CD4-positive, alpha-beta T cell treated with Interferon gamma for 1 hour (primary cell): ENCODE measurements around the gene KLK7.
"Not testable (repeated sequence)": the region's sequence is repeated elsewhere in the genome, so short reads cannot be mapped to it uniquely, and the experiment has no call there.

Experiments used
- DNase-seq: peaks from one replicate; pipeline ENCODE4 v3.0.0-alpha.2; 2020

KLK7 gene

DNA sequence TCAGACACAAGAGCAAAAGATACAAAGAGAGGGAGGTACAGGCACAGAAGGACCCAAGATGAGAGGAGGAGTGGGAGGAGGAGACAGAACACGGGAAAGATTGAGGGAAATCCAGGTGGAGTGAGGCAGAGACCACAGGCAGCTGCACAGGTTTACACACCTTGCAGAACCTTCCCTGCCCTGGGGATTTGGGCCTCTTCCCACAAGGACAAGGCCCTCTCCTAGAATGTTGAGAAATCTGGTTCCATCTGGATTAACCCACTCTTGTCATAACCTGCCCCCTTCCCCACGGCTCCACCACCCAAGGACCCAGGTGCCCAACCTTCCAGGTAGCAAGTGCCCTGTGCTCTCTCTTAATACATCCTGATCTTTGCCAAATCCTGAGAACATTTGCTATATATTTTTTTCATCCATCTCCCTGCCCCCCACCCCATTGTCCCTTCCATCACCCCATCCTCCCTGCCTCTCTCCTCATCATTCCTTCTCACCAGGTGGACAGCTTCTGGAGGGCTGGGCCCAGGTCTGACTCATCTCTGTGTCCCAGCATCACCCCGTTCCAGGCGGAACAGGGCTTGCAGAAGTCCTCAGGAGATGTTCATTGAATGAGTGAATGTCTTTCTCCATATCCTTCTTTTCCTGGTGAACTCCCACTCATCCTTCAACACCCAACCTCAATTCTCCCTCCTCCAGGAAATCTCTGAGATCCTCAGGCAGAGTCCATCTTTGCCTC lies 26.5 kb upstream of the KLK7 start:
- no peak for DNase-seq

DNA sequence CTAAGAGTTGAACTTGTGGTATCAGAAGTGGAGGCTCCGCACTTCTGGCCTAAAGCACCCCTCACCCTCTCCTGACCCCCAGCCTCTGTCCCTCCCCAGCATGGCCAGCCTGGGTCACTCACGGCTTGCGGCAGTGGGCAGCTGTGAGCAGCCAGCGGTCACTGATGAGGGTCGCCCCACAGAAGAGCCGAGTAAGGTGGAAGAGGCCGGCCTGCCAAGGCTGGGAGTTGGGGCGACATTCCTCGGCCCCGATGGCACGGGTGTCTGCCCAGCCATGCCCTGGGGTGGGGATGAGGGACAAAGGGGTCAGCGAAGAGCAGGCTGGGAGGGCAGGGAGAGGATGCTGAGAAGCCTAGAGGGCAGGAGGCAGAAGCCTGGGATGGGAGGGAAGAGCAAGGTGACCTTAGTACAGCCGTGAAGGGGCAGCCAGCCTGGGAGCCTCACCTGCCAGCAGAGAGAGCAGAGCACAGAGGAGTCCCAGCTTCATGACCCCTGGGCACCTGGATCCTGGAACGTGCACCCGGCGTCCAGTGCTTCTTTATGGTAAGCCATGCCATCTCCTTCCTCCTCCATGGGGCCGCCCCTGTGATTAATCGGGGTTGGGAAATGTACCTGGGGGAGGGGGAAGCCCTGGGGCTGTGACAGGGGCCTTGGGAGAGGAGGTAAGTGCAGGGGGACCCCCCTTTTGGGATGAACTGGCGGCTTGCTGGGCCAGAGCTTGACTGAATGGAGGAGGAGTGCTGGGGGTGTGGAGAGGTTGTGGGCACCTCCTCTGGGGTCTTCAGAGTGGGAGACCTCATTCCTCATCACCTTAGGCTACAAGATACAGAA lies 25.6 kb upstream of the KLK7 start:
- no peak for DNase-seq

DNA sequence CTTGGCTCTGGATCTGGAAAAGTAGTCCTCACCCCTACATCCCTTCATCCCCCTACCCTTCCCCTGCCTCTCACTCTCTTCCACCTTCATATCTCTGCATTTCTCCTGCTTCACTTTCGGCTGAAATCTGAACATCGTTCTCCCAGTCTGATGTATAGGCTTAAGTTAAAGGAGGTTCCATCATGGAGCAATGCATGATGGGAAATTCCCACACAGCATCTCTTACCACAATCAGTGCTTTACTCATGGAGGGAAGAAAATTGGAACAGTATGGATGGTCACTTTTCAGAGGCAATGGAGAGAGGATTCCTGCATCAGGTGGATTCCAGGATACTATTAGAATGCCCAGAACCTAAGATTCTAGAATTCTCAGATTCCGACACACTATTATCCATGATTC lies 23.8 kb upstream of the KLK7 start:
- DNase-seq: no peak

DNA sequence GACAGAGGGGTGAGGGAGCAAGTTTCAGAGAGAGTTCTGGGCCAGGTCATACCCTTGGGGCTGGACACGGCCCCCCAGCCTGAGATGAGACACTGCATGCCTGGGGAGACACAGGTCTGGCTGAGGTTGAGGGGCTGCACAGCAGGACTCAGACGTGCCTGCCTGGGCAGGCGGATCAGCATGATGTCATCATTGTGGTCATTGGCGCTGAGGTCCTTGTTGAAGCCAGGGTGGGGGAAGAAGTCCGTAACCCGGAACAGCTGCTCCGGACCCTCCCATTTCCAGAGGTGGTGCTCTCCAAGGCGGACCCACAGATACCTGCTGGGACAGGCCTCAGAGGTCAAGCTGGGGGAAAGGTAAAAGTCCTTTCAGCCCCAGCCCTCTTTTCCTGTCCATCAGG lies 22.7 kb upstream of the KLK7 start:
- DNase-seq: no peak

DNA sequence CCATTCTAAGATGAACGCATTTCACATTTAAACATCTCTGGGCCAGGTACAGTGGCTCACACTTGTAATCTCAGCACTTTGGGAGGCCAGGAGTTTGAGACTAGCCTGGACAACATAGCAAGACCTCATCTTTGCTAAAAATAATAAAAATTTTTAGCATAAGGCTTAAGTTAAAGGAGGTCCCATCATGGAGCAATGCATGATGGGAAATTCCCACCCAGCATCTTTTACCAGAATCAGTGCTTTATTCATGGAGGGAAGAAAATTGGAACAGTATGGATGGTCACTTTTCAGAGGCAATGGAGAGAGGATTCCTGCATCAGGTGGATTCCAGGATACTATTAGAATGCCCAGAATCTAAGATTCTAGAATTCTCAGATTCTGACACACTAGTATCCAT lies 21.5 kb upstream of the KLK7 start:
- DNase-seq: no peak

DNA sequence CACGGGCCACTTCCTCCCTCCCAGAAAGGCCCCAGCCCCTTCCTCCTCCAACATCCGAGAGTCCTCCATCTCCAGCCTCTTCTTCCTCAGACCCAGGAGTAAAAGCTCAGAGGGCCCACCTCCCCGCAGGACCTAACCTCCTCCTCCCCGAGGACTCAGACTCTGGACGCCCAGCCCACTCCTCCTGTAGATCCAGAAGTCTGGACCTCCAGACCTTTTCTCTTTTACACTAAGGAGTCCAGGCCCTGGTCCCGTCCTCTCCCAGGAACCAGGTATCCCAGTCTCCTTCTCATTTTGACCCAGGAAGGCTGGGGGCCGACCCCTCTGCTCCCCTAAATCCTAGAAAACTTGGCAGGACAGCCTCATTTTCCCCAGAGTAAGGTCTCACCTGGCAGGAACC lies 19.6 kb upstream of the KLK7 start:
- DNase-seq: no peak

DNA sequence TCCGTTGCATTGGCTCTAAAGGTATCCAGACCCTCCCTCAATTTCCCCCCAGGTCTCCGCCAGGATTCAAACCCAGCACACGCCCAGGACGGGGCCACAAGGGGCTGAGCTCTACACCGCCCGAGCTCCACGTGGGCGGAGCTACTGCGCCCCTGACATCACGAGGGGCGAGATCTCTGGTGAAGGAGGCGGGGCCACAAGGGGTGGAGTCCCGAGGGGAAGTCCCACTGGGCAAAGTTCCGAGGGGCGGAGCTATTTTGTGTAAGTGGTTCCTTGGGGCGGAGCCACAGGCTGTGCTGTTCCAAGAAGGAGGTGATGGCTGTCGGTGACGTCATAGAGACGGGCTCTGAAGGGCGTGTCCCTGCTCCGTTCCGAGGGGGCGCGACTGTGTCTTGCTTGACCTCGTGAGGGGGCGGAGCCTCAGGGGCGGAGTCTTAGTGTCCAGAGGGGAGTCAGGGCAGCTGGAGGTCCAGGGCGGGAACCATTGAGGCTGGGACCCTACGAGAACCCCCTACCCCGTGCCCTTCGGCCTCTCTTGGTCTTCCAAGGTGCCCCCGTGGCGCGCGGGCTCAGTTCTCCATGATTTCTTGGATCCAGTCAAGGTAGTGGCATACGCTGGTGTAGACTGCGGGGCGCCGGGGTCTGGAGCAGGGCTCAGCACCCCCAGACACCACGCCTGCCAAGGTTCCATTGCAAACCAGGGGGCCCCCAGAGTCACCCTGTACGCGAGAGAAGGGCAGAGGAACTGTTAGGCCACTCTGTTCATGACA lies 19.0 kb upstream of the KLK7 start:
- DNase-seq: peak; percentile 11

DNA sequence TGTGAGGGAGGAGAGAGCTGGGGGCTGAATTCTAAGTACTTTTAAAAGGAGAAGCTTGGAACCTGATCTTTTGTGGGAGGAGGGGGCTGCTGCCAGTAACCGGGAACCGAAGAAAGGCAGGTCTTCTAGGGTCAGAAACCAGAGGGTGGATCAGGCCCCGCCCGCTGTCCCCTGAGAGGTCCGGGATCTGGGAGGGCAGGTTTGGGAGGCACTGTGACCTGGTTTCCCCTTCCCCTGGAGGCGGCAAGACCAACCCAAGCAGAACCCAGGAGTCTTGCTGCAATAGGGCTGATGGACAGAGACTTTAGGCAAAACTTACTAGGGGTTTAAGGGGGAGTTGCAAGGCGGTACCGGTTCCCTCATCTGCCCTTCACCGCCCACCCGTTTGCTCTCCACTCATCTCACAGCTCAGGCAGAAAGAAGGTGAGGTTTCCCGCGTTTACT lies 18.4 kb upstream of the KLK7 start:
- DNase-seq: no peak

DNA sequence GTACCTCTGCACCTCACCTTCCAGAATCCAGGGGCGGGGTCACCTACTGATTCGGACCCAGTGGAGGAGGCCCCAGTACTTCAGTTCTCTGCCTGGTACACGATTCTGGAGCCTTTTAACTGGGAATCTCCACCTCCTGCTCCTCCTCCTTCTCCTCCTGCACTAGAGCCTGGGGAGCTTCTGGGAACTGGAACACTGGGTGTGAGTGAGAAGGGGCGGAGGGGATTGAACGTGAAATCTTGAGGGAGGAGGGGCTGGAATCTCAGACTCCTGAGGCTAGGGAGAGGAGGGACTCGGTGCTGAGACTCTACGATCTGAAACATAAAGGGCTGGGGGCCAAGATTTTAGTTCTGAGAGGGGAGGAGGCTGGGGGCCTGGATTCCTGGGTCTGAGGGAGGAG lies 17.8 kb upstream of the KLK7 start, which contains the start of gene KLK8:
Gene KLK8 (minus strand): TSS at position 90 of the 400 bp plus-strand sequence. CDS start 437 bp downstream, outside the sequence.
- DNase-seq: no peak

DNA sequence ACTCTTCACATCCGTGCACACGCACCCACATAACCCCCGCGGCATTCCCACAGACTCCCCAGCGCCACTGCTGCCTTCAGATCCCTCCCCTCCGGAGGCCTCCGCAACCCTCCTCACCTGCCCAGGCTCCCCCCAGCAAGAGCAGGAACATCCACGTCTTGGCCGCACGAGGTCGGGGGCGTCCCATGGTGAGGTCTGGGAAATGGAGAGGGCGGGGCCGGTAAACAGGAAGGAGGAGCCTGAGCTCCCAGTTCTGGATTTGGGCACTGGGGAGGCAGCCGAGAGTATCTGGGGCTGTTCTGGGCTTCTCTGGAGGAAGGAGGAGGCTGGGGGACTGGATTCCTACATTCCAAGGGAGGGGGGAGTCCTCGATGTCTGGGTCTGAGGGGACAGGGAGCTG lies 17.3 kb upstream of the KLK7 start:
- no peak for DNase-seq

DNA sequence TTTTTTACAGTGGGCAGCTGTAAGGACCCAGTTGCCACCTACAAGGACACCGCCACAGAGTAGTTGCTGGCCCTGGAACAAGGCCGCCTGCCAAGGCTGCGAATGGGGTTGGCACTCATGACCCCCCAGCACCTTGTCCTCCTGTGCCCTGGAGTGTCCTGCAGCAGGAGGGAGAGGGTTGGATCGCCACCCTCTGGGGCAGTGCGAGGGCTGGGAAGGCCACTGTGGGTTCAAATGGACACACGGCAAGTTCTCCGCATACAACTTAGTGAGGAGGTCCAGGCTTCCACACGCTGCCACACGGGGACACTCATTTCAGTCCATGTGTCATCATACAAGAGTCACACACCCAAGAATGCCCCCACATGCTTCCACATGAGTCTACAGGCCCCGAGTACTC lies 16.7 kb upstream of the KLK7 start:
- no peak for DNase-seq

DNA sequence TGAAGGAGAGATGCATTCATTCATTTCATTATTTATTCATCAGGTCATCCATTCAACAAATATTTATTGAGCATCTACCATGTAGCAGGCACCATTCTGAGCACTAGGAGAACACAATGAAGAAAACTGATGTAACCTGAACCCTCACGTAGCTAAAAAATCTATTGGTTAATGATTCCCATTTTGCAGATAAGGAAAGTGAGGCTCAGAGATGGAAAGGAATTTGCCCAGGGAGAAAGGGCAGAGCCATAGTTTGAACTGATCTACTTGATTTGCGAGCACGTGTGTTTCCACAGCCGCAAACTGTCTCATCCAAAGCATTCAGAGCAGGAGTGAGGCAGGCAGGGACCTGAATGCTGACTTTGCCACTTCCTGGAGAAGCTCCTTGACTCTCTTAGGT lies 15.0 kb upstream of the KLK7 start:
- no peak for DNase-seq

DNA sequence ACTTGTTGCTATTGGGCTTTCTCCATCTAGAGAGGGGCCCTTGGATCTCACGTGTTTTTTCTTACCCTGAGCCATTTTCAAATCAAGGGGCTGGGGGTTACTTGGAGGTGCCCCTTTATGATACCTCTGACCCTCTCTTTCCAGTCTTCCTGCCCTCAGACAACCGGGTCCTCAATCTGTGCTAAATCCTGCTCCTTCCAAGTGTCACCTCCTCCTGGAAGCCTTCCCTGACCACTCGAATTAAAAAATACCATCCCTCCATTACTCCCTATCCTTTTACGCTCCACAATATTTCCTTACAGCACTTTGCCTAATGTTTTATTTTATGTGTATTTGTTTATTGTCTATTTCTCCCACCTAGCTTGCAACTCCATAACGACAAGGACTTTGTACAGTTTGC lies 14.3 kb upstream of the KLK7 start:
- no peak for DNase-seq

DNA sequence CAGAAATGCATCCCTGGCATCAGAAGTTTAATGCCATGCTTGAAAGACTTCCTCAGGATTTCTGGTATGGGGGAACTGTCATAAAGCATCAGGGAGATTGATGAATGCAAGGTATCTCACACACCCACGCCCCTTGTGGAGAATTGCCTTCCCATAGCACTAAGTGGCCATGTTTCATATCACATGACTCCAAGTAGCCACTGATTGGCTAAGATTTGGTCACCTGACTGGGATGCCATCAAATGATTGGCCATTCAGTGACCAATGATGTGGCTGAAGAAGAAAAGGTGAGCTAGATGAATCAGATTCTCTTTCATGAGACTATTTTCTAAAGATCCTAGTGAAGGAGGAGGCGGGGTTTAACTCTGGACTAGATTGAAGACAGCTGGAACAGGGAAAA lies 10.4 kb upstream of the KLK7 start:
- DNase-seq: no peak

DNA sequence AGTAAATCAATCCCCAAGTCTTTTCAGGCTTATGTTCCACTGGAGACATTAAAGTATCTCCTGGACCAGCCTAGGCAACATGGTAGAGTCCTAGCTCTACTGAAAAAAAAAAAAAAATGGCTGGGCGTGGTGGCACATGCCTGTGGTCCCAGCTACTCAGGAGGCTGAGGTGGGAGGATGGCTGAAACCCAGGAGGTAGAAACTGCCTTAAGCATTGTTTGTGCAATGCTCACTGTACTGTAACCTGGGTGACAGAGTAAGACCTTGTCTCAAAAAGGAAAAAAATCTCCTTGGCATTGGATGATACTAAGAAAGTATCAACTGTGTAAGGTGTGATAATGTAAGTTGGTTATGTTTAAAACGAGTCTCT lies 8.9 kb upstream of the KLK7 start:
- DNase-seq: no peak

DNA sequence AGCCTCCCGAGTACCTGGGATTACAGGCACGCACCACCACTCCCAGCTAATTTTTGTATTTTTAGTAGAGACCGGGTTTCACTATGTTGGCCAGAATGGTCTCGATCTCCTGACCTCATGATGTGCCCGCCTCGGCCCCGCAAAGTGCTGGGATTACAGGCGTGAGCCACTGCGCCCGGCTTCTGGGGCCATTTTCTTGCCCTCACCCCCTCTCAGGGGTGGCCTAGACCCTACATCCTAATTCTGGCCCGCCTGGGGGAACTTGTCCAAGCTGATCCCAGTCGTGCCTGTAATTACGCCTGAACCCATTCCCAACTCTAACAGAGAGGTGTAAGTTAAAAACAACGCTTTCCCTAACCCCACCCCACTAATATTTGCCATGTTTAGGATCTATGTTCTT lies 699 bp upstream of the KLK7 start:
- not testable (repeated sequence) for DNase-seq

DNA sequence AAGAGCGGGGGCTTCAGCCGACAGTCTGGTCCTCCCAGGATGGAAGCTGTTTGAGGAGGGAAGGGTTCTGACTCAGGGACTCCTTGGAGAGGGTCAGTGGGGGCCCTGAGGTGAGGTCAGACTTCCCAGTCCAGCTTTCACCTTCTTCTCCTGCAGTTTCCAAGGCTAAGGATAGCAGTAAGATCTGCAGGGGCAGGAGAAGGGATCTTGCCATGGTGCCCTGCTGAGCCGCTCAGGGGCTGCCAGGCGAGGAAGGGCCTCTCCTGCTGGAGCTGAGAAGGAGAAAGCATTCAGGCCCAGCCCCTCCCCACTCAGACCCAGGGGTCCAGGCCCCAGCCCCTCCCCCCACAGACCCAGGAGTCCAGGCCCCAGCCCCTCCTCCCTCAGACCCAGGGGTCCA lies 1.5 kb downstream of the KLK7 start:
- DNase-seq: no peak

DNA sequence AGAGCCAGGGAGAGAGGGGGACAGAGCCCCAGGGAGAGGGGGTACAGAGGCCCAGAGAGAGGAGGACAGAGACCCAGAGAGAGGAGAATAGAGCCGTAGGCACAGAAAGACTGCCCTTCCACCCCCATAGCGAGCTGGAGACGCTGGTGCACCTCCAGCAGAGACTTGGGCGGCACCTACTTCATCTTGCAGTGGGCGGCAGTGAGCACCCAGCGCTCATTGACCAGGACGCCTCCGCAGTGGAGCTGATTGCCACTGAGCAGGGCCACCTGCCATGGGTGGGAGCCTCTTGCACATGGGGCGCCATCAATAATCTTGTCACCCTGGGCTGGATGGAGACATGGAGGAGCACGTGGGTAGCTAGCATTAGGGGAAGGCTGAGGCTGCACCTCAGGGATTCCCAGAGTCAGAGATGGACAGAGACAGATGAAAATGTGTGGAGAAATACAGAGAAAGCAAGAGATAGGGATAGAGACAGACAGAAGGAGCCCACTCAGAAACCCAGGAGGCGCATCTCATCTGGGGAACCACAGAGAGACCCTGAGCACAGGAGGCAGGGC lies 2.0 kb downstream of the KLK7 start:
- no peak for DNase-seq

DNA sequence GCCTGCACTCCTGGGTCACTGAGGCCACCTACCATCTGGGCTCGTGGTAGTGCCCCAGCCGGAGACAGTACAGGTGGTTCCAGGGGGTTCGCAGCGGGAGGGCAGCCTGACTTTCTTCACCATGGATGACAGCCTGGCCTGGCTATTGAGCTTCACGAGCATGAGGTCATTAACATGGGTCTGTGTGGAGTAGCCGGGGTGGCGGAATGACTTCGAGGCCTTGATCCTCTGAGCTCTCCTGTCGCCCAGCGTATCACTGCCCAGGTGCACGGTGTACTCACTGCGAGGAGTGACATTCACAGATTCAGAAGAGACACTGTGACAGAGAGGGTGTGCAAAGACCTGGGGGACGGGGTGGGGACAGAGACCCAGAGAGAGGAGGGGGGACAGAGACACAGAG lies 3.5 kb downstream of the KLK7 start:
- DNase-seq: no peak

DNA sequence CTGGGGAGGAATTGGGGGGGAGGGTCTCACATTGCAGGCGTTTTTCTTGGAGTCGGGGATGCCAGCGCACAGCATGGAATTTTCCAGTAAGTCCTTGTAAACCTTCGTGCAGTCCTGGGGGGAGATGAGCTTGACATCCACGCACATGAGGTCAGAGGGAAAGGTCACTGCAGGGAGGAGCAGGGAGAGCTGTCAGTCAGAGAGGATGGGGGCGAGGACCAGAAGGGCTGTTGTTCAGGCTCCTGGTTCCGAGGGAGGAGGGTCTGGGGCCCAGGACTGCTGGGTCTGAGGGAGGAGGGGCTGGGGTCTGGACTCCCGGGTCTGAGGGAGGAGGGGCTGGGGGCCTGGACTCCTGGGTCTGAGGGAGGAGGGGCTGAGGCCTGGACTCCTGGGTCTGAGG lies 4.0 kb downstream of the KLK7 start:
- no peak for DNase-seq

DNA sequence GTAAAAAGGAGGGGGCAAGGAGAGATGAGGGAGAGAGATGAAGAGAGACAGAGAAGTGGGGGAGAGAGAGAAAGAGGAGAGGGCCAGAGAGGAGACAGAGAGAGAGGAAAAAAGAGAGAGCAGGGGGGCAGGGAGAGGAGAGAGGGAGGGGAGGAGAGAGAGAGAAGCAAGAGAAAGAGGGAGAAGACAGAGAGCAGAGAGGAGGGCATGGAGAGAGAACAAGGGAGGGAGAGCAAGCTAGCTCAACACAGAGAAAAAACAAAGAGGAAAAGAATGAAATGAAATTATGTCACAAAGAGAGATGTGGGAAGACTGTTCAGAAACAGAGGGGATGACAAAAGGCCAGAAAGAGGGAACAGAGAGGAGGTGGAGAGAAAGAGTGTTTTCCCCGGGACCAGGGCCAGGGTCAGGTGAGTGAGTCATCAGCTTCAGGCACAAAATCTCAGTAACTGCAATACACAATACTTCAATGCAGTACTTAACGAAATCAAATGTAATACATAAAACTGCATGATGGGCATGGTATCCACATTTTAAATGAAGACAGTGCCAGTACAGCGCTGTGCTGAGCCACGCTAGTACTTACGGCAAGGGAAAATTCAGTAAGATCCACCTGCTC lies 4.8 kb downstream of the KLK7 start:
- DNase-seq: no peak

DNA sequence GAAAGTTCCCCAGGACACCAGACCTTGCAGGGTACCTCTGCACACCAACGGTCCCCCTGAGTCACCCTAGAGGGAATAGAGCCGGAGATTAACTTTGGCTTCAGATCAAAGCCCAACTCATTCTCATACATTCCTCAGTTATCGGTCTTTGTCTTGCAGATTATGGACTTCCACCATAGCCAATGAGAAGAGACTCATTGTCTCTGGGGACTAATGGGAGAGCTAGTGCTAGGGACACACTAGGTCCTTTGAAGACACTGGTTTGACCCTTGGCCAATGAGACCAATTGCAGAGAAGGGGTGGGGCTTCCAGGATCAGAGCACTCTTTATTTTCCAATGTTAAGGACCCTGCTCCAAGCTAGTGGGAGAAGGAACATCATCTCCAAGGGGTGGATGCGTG lies 6.1 kb downstream of the KLK7 start:
- no peak for DNase-seq

DNA sequence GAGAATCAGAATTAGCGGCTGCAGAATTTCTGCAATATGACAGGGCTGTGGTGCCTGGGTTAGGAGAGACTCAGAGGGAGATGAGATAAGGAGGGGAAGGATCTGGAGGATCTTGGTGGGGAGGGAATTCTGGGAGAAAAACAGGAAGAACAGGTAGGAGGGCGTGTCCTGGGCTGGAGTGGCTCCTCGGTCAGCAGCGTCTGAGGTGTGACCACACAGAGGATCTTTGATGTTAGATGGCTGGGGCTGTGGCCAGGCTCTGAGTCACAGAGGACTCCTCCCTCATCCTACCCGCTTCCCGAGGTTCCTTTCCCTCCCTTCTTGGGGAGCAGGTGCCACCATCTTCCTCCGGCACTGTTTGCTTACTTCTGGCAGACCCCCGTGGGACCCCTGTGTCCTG lies 8.0 kb downstream of the KLK7 start:
- no peak for DNase-seq
